Fibroblast of pulmonary artery (primary cell): ENCODE data around the gene NSUN7.

ENCODE experiments used
- DNase-seq: peaks from one replicate; pipeline ENCODE4 v3.0.0-alpha.2; 2010; ENCODE audit warnings: low read depth
- H3K4me3 ChIP-seq: replicated peaks from 2 replicates; pipeline ENCODE4 v1.5.1; 2011; ENCODE audit warnings: low read depth, mild to moderate bottlenecking, control low read depth, low read length, moderate library complexity
- TF ChIP-seq, protein P1 (sequence below): IDR thresholded peaks from 2 replicates; pipeline ENCODE4 v1.5.1; 2011; ENCODE audit warnings: mild to moderate bottlenecking, control low read depth, low read length, inconsistent platforms; ENCODE audit errors: missing control alignments

The NSUN7 gene

DNA sequence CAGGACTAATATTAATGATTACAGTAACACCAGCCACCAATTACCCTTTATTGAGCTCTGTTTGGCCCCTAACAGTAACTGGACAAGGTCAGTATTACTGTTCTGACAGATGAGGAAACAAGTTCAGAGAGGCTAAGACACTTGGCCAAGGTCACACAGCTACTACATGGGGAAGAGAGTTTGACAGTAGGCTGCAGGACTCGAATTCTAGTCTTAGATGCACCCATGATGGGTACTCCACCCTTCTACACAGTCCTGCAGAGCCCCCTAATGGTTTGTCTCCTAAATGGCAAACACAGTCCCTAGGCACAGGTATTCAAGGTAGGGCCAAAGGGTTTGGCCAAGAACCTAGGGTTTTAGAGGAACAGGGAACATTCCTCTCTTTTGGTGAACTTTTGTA, 93.9 kb downstream of the NSUN7 start:
- DNase-seq, result no peak
- H3K4me3 ChIP-seq, result no peak overlapping the region
- TF ChIP-seq, protein P1, sequence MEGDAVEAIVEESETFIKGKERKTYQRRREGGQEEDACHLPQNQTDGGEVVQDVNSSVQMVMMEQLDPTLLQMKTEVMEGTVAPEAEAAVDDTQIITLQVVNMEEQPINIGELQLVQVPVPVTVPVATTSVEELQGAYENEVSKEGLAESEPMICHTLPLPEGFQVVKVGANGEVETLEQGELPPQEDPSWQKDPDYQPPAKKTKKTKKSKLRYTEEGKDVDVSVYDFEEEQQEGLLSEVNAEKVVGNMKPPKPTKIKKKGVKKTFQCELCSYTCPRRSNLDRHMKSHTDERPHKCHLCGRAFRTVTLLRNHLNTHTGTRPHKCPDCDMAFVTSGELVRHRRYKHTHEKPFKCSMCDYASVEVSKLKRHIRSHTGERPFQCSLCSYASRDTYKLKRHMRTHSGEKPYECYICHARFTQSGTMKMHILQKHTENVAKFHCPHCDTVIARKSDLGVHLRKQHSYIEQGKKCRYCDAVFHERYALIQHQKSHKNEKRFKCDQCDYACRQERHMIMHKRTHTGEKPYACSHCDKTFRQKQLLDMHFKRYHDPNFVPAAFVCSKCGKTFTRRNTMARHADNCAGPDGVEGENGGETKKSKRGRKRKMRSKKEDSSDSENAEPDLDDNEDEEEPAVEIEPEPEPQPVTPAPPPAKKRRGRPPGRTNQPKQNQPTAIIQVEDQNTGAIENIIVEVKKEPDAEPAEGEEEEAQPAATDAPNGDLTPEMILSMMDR, result no peak

DNA sequence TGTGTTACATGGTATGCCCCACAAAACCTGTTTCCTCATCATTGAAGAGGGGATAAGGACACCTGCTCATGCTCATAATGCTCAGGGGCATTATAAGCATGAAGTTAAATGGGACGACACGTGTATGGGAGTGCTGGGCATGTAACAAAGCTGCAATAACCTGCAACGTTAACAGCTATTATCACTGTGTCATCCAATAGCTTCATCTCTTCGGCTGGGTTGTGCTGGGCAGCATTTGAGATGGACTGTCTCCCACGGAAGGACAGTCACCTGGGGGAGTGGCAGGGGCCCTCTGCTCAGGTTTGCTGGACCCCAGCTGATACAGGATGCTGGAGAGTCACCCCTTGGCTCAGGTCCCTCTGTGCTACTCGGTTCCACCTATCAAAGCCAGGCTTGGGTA, 94.5 kb downstream of the NSUN7 start:
- TF ChIP-seq, protein P1, result no peak
- no peak for DNase-seq
- H3K4me3 ChIP-seq, result no peak overlapping the region

DNA sequence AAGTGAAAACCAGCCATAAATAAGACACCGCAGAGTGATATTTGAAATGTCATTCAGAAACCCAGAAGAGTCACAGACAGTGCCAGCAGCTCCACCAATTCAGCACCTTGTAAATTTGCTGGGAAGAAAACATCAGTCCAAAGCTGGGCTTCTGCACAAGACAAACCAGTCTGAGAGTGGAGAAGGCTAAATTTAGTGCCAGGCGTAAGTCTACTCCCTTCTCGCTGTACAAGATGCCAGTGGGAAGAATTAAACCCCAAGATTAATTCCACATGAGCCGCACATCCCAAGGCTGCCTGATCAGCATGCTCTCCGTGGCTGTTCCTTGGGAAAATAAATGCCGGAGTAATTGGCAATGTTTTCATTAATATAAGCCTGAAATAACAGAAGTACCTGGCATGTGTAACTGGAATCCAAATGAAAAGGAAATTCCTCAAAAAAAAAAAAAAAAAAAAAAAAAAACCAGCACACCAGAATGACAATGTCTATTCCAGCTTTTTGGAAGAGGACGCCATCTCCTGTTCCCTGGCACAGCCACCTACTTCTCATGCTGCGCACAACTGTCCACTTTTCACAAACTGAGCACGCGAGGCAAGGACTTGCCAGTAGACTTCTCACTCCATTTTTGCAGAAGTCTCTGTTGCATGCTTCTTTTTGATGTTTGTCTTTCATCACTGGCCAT, 95.5 kb downstream of the NSUN7 start:
- DNase-seq, result no peak
- H3K4me3 ChIP-seq, result no peak overlapping the region
- TF ChIP-seq, protein P1, result no peak

DNA sequence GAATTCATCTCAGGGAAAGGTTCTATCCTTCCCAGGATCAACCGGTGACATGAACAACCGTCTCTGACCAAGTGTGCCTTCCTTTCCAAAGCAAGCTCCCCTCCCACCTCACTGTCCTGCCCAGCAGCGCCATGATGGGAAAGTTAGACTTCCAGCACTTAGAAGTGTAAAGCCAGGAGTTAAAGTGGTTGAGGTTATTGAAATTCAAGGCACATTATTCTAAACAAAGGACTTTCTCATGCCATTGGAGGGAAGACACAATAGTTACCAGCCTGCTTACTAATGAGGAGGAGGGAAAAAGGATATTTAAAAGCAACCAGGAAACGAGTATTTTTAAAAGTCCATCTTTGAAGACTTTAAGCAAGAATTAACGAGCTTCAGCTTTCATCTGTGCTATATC, 96.8 kb downstream of the NSUN7 start:
- TF ChIP-seq, protein P1, result no peak
- no peak overlapping the region for H3K4me3 ChIP-seq
- no peak for DNase-seq

DNA sequence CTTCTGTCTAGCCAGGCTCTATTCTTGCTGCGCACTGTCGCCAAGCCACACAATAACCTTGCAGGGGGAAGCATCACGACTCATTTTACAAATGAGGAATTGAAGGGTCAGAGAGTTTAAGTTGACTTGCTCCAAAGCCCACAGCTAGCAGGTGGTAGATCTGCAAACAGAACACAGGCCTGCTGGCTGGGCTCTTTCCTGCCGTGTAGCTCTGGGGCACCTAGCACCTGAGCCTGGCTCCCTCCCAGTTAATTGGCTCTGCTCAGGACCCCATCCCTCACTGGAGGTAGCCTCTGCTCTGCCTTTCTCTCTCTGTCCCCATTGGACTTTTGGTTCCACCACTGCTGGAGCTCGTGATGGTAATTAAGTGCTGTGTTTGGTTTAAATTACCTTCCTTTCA, 98.5 kb downstream of the NSUN7 start:
- TF ChIP-seq, protein P1, result no peak
- H3K4me3 ChIP-seq, result no peak overlapping the region
- no peak for DNase-seq

DNA sequence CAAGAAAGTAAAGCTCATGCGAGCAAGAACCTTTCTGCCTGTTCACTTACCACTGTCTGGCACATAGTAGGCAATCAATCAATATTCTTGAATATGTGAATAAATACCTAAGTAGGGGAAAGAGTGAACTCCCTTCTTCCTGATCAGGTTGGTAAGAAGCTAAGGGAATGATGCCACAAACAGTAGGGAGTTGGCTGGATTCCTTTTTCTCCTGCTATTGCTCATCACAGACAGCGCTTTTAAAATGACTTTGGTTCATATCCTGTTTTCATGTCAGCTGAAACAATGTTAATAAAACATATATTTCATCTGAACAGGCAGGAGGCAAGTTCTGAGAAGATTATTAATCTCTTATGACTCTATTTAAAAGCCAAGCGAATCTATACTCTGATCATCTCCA, 99.2 kb downstream of the NSUN7 start:
- peak; percentile 25 for DNase-seq
- TF ChIP-seq, protein P1, result no peak
- H3K4me3 ChIP-seq, result no peak overlapping the region

DNA sequence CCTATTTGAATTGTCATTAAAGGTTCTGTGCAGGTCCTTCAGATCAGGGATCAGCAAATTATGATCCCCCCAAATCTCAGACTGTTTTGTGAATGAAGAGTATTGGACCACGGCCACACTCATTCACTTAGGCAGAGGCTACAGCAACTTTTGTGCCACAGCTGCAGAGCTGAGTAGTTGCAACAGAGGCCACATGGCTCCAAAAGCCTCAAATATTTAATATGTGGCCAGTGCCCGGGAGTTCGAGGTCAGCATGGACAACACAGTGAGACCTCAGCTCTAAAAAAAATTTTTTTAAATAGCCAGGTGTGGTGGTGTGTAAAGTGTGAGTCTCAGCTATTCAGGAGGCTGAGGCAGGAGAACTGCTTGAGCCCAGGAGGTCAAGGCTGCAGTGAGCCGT, 100.7 kb downstream of the NSUN7 start:
- H3K4me3 ChIP-seq, result no peak overlapping the region
- TF ChIP-seq, protein P1, result no peak
- DNase-seq, result no peak
